HepG2 (cell line): ENCODE data around the gene PPIA. TPM values are rescaled to one million over a fixed set of nuclear protein-coding genes. Genes with fewer than 3 reads are reported as not detected.

Experiments
- CHCHD3 ChIP-seq: sonication (generic); formaldehyde crosslinking; IDR thresholded peaks from 2 replicates; pipeline ENCODE4 v1.8.0; 2022; ENCODE audit warnings: mild to moderate bottlenecking, missing genetic modification reagents, moderate library complexity
- HMGXB3 ChIP-seq: sonication (generic); formaldehyde crosslinking; IDR thresholded peaks from 2 replicates; pipeline ENCODE4 v1.4.0; 2020; ENCODE audit warnings: missing genetic modification reagents, borderline replicate concordance
- HNF4A ChIP-seq: sonication (generic); formaldehyde crosslinking; IDR thresholded peaks from 2 replicates; pipeline ENCODE4 v1.4.0; 2020; ENCODE audit warnings: missing genetic modification reagents
- NCOA1 ChIP-seq: sonication (generic); formaldehyde crosslinking; IDR thresholded peaks from 2 replicates; pipeline ENCODE4 v1.9.0; 2021; ENCODE audit warnings: missing genetic modification reagents
- PATZ1 ChIP-seq: sonication (generic); formaldehyde crosslinking; IDR thresholded peaks from 2 replicates; pipeline ENCODE4 v1.4.0; 2020; ENCODE audit warnings: missing genetic modification reagents
- SATB2 ChIP-seq: sonication (generic); formaldehyde crosslinking; IDR thresholded peaks from 2 replicates; pipeline ENCODE4 v1.5.0; 2020; ENCODE audit warnings: missing genetic modification reagents
- SKI ChIP-seq: fragments of 450-650 bp; IDR thresholded peaks from one replicate; pipeline ENCODE4 v1.6.1; 2018; ENCODE audit warnings: mild to moderate bottlenecking; ENCODE audit not compliant: partially characterized antibody
- ZBTB8A ChIP-seq: sonication (generic); formaldehyde crosslinking; IDR thresholded peaks from 2 replicates; pipeline ENCODE4 v1.4.0; 2020; ENCODE audit warnings: mild to moderate bottlenecking, low read depth, missing genetic modification reagents, borderline replicate concordance
- ZC3H13 ChIP-seq: sonication (generic); formaldehyde crosslinking; IDR thresholded peaks from 2 replicates; pipeline ENCODE4 v1.8.1; 2023; ENCODE audit warnings: mild to moderate bottlenecking, missing genetic modification reagents, moderate library complexity
- ZNF3 ChIP-seq: IDR thresholded peaks from 2 replicates; pipeline ENCODE4 v1.7.0; 2017; ENCODE audit warnings: inconsistent platforms
- ZNF335 ChIP-seq: sonication (generic); formaldehyde crosslinking; IDR thresholded peaks from 2 replicates; pipeline ENCODE4 v1.4.0; 2020; ENCODE audit warnings: missing genetic modification reagents
- ZNF629 ChIP-seq: sonication (generic); formaldehyde crosslinking; conservative IDR thresholded peaks from 2 replicates; pipeline ENCODE4 v1.5.0; 2020; ENCODE audit warnings: missing genetic modification reagents
- ZNF816 ChIP-seq: sonication (generic); formaldehyde crosslinking; IDR thresholded peaks from 2 replicates; pipeline ENCODE4 v1.8.0; 2022; ENCODE audit warnings: missing genetic modification reagents, mild to moderate bottlenecking, borderline replicate concordance
- ZSCAN25 ChIP-seq: sonication (generic); formaldehyde crosslinking; IDR thresholded peaks from 2 replicates; pipeline ENCODE4 v1.8.0; 2022; ENCODE audit warnings: mild to moderate bottlenecking, missing genetic modification reagents
- polyA plus RNA-seq, 8 experiments: library from polyadenylated mRNA; depleted of rRNA in 3 of 8; stranded (reverse) in 7 of 8; unstranded in 1 of 8; fragments of >200 nt; fragmentation: Illumina TruSeq in 4 of 8; extraction: Trizol in 4 of 8; gene quantifications; 2 replicates each; pipeline versions ENCODE4 v1.2.1 to v1.2.3, GENCODE V29; 2011 to 2016; ENCODE audit warnings: low read depth in 4 of 8, missing spikeins in 1 of 8, mixed read lengths in 1 of 8; ENCODE audit not compliant: insufficient read depth in 1 of 8
- total RNA-seq, 5 experiments: library from RNA; depleted of rRNA; stranded (reverse); fragments of >200 nt; fragmentation: Illumina TruSeq; extraction: Trizol; gene quantifications; 2 replicates each; pipeline ENCODE4 v1.2.3, GENCODE V29; 2016; ENCODE audit warnings: low read depth in 1 of 5

PPIA gene
- total and polyA plus RNA-seq, 2 of the 13 experiments (the other 11 are each of a cell fraction or from before 2014, with no cell fraction given) = 2,268 to 3,010 TPM

- TF ChIP-seq PATZ1 (CRISPR knock-in tag) (0 out of 2 replicates have a peak, but pooled peaks have one; percentile 36), ZSCAN25 (CRISPR knock-in tag) (peak; percentile 32), SATB2 (0 out of 2 replicates have a peak, but pooled peaks have one; percentile 81), CHCHD3 (0 out of 2 replicates have a peak, but pooled peaks have one; percentile 14), HMGXB3 (CRISPR knock-in tag) (no peak; the same call in 1 of the 2 replicates), ZNF335 (CRISPR knock-in tag) (no peak; the same call in 1 of the 2 replicates), ZNF816 (no peak), ZNF3 (CRISPR knock-in tag) (no peak), ZC3H13 (CRISPR knock-in tag) (peak; percentile 96), NCOA1 (CRISPR knock-in tag) (peak; percentile 79), HNF4A (no peak), SKI (no peak), ZBTB8A (CRISPR knock-in tag) (no peak; the same call in 1 of the 2 replicates), ZNF629 (no peak; the same call in 1 of the 2 replicates)
Measured at GRCh38 chr7:44796504-44797328, at the start of gene PPIA (continued).
